DND-41 (cell line): ENCODE data around the gene SOX18.

Source experiments
- ATAC-seq: fragments of 200-7000 bp; cut with Tn5 transposase; 3 replicates; pipeline ENCODE4 v1.9.1; 2021; ENCODE audit warnings: low read depth; ENCODE audit not compliant: insufficient read depth
- DNase-seq: peaks from one replicate; pipeline ENCODE4 v3.0.0-alpha.2; 2020
- H2AFZ ChIP-seq: 2 replicates; pipeline ENCODE4 v1.6.0; 2012; ENCODE audit warnings: low read depth, low read length
- H3K27ac ChIP-seq: 2 replicates; pipeline ENCODE4 v1.5.1; 2012; ENCODE audit warnings: low read length, inconsistent platforms
- H3K27me3 ChIP-seq: fragments of 200-600 bp; sonication (generic); 2 replicates; pipeline ENCODE4 v1.6.0; 2012; ENCODE audit warnings: low read length, mild to moderate bottlenecking, inconsistent platforms; ENCODE audit not compliant: insufficient read depth, poor library complexity
- H3K36me3 ChIP-seq: 2 replicates; pipeline ENCODE4 v1.5.1; 2012; ENCODE audit warnings: low read length, inconsistent platforms; ENCODE audit not compliant: insufficient read depth
- H3K4me1 ChIP-seq: 2 replicates; pipeline ENCODE4 v1.5.1; 2012; ENCODE audit warnings: mild to moderate bottlenecking, low read length; ENCODE audit not compliant: insufficient read depth
- H3K4me2 ChIP-seq: 2 replicates; pipeline ENCODE4 v1.6.0; 2012; ENCODE audit warnings: mild to moderate bottlenecking, moderate library complexity, low read length, inconsistent platforms; ENCODE audit not compliant: insufficient read depth
- H3K4me3 ChIP-seq, 2 experiments: fragments of 200-600 bp in 1 of 2; shearing (Covaris generic) in 1 of 2; 2 replicates each; pipeline ENCODE4 v1.5.1; 2012 to 2016; ENCODE audit warnings: inconsistent platforms in 2 of 2, low read length in 2 of 2, mild to moderate bottlenecking in 2 of 2, low read depth in 1 of 2, moderate library complexity in 1 of 2
- H3K79me2 ChIP-seq: 2 replicates; pipeline ENCODE4 v1.6.0; 2012; ENCODE audit warnings: low read length, inconsistent platforms; ENCODE audit not compliant: insufficient read depth
- H3K9ac ChIP-seq: 2 replicates; pipeline ENCODE4 v1.6.0; 2012; ENCODE audit warnings: low read depth, mild to moderate bottlenecking, inconsistent platforms, low read length, moderate library complexity
- H3K9me3 ChIP-seq: 2 replicates; pipeline ENCODE4 v1.5.1; 2012; ENCODE audit warnings: low read length, moderate library complexity, mild to moderate bottlenecking, inconsistent platforms; ENCODE audit not compliant: insufficient read depth, severe bottlenecking
- H4K20me1 ChIP-seq: 2 replicates; pipeline ENCODE4 v1.6.0; 2012; ENCODE audit warnings: low read length; ENCODE audit not compliant: insufficient read depth
- CTCF ChIP-seq: IDR thresholded peaks from 2 replicates; pipeline ENCODE4 v1.5.1; 2012; ENCODE audit warnings: borderline replicate concordance, low read length, moderate library complexity, mild to moderate bottlenecking; ENCODE audit not compliant: poor library complexity, severe bottlenecking; ENCODE audit errors: extremely low read depth
- EZH2 ChIP-seq: IDR thresholded peaks from 3 replicates; pipeline ENCODE4 v1.6.1; 2012; ENCODE audit warnings: borderline replicate concordance, low read depth, mild to moderate bottlenecking, moderate library complexity, low read length, inconsistent platforms; ENCODE audit not compliant: severe bottlenecking

SOX18 gene

GRCh38 chr20:64075556-64075955, 26.1 kb upstream of the SOX18 start:
- Histone ChIP-seq H3K4me3 (no peak overlapping the region), H3K27me3 (no peaks in the 10 kb centered on the region), H2AFZ (no peak overlapping the region), H3K36me3 (peaks cover 36% of the 10 kb centered on the region), H3K9me3 (no peaks in the 10 kb centered on the region), H4K20me1 (peaks cover 29% of the 10 kb centered on the region), H3K4me1 (peaks cover 23% of the 10 kb centered on the region), H3K9ac (no peak overlapping the region), H3K4me2 (no peak overlapping the region), H3K79me2 (peaks cover 12% of the 10 kb centered on the region), H3K27ac (no peak overlapping the region)
- TF ChIP-seq CTCF (no peak), EZH2 (no peak)
- no peak for ATAC-seq
- DNase-seq: no peak

- peaks cover 17% of the 10 kb centered on the region for H3K4me1 ChIP-seq
- no peak overlapping the region for H3K27ac ChIP-seq
- peaks cover 36% of the 10 kb centered on the region for H3K36me3 ChIP-seq
- H3K27me3 ChIP-seq: no peaks in the 10 kb centered on the region
- H3K79me2 ChIP-seq: peaks cover 12% of the 10 kb centered on the region
- peaks cover 31% of the 10 kb centered on the region for H4K20me1 ChIP-seq
- H3K4me3 ChIP-seq: no peak overlapping the region
- DNase-seq (no peak), ATAC-seq (no peak)
- no peaks in the 10 kb centered on the region for H3K9me3 ChIP-seq
- no peak for TF ChIP-seq CTCF
- TF ChIP-seq EZH2: no peak
- no peak overlapping the region for H2AFZ ChIP-seq
- no peak overlapping the region for H3K9ac ChIP-seq
- H3K4me2 ChIP-seq: no peak overlapping the region
Measured at GRCh38 chr20:64074963-64075362, 25.5 kb upstream of the SOX18 start.

GRCh38 chr20:64074184-64074789, 24.8 kb upstream of the SOX18 start:
- H3K27ac ChIP-seq: no peak overlapping the region
- no peaks in the 10 kb centered on the region for H3K9me3 ChIP-seq
- DNase-seq (no peak), ATAC-seq (no peak)
- H2AFZ ChIP-seq: no peak overlapping the region
- peaks cover 35% of the 10 kb centered on the region for H4K20me1 ChIP-seq
- H3K9ac ChIP-seq: no peak overlapping the region
- peaks cover 12% of the 10 kb centered on the region for H3K79me2 ChIP-seq
- no peak for TF ChIP-seq CTCF
- TF ChIP-seq EZH2: no peak
- H3K36me3 ChIP-seq: peaks cover 36% of the 10 kb centered on the region
- H3K4me3 ChIP-seq: no peak overlapping the region
- H3K27me3 ChIP-seq: no peaks in the 10 kb centered on the region
- no peak overlapping the region for H3K4me2 ChIP-seq
- H3K4me1 ChIP-seq: peaks cover 16% of the 10 kb centered on the region

GRCh38 chr20:64073476-64074183, 24.2 kb upstream of the SOX18 start:
- Histone ChIP-seq H3K4me2 (no peak overlapping the region), H2AFZ (no peak overlapping the region), H3K4me1 (peaks cover 10% of the 10 kb centered on the region)

More at GRCh38 chr20:64073476-64074183, 24.2 kb upstream of the SOX18 start:
- Histone ChIP-seq H3K9ac (no peak overlapping the region), H3K27ac (no peak overlapping the region), H3K4me3 (no peak overlapping the region), H4K20me1 (peaks cover 37% of the 10 kb centered on the region), H3K79me2 (peaks cover 6% of the 10 kb centered on the region), H3K36me3 (peaks cover 36% of the 10 kb centered on the region), H3K9me3 (no peaks in the 10 kb centered on the region), H3K27me3 (no peaks in the 10 kb centered on the region)
- no peak for ATAC-seq
- DNase-seq: no peak
- TF ChIP-seq CTCF (no peak), EZH2 (no peak)
